Fibroblast of lung (primary cell): ENCODE results near the gene PCBP3.

ENCODE experiments used
- EZH2 ChIP-seq: IDR thresholded peaks from 2 replicates; pipeline ENCODE4 v1.5.1; 2012; ENCODE audit warnings: low read length, control low read depth, mild to moderate bottlenecking; ENCODE audit errors: missing control alignments
- TF ChIP-seq, protein P1 (sequence below), 2 donors: IDR thresholded peaks in 1 of 2; conservative IDR thresholded peaks in 1 of 2; 1 replicate in 1 of 2; 2 replicates in 1 of 2; pipeline ENCODE4 v1.5.1; 2011 to 2012; ENCODE audit warnings: low read length in 2 of 2, control low read depth in 1 of 2, inconsistent platforms in 1 of 2, low read depth in 1 of 2, mild to moderate bottlenecking in 1 of 2

DNA sequence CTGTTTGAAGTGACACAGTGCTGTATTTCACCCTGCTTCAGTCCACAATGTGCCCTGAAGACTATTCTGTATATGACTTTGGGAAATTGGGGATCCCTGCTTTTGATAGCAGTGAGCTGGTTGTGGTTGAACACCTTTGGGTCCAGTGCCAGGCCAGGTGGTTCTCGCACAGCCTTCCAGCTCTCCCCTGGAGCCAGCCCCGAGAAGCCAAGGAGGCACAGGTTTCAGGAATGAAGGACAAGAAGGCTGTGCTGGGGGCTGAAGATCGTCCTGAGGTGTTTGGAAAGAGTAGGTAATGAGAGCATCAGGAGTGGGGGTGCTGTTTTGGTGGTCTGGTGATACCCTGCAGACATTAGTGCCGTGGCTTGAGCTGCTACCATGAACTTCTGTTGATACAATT, 206.7 kb downstream of the PCBP3 start:
- TF ChIP-seq, protein P1, sequence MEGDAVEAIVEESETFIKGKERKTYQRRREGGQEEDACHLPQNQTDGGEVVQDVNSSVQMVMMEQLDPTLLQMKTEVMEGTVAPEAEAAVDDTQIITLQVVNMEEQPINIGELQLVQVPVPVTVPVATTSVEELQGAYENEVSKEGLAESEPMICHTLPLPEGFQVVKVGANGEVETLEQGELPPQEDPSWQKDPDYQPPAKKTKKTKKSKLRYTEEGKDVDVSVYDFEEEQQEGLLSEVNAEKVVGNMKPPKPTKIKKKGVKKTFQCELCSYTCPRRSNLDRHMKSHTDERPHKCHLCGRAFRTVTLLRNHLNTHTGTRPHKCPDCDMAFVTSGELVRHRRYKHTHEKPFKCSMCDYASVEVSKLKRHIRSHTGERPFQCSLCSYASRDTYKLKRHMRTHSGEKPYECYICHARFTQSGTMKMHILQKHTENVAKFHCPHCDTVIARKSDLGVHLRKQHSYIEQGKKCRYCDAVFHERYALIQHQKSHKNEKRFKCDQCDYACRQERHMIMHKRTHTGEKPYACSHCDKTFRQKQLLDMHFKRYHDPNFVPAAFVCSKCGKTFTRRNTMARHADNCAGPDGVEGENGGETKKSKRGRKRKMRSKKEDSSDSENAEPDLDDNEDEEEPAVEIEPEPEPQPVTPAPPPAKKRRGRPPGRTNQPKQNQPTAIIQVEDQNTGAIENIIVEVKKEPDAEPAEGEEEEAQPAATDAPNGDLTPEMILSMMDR (conservative IDR thresholded peaks at IDR 0.05 in 1 of 2, IDR thresholded peaks at IDR 0.05 in 1 of 2; ENCODE audit: low read depth in 1 of 2, low read length in 2 of 2): no peak
- no peak for TF ChIP-seq EZH2
